ENCODE data around the gene SPG7.

The SPG7 gene

GRCh38 chr16:89589241-89589926, 81.2 kb downstream of the SPG7 start:
- no peak for DNase-seq (ENCODE audit: extremely low spot score, insufficient read length, low read depth)
- FAIRE-seq, result no peak

GRCh38 chr16:89593841-89594240, 85.6 kb downstream of the SPG7 start:
- no peak for DNase-seq (ENCODE audit: extremely low spot score, insufficient read length, low read depth)
- no peak for FAIRE-seq

GRCh38 chr16:89595330-89596060, 87.3 kb downstream of the SPG7 start:
- FAIRE-seq, result no peak
- DNase-seq (ENCODE audit: extremely low spot score, insufficient read length, low read depth), result no peak

- DNase-seq (ENCODE audit: extremely low spot score, insufficient read length, low read depth), result no peak
- no peak for FAIRE-seq
These were observed 88.0 kb downstream of the SPG7 start for GRCh38 chr16:89596061-89596689.

GRCh38 chr16:89596957-89597649, 88.9 kb downstream of the SPG7 start:
- DNase-seq (ENCODE audit: extremely low spot score, insufficient read length, low read depth) (no peak), FAIRE-seq (no peak)

GRCh38 chr16:89598199-89598598, 90.0 kb downstream of the SPG7 start:
- no peak for DNase-seq (ENCODE audit: extremely low spot score, insufficient read length, low read depth)

GRCh38 chr16:89599451-89599858, 91.3 kb downstream of the SPG7 start:
- FAIRE-seq (peak; percentile 35), DNase-seq (ENCODE audit: extremely low spot score, insufficient read length, low read depth) (no peak)

More at GRCh38 chr16:89598199-89598598, 90.0 kb downstream of the SPG7 start:
- FAIRE-seq, result no peak

- FAIRE-seq, result no peak
- no peak for DNase-seq (ENCODE audit: extremely low spot score, insufficient read length, low read depth)
These were observed 91.7 kb downstream of the SPG7 start for GRCh38 chr16:89599902-89600301.

- DNase-seq (ENCODE audit: extremely low spot score, insufficient read length, low read depth) (no peak), FAIRE-seq (no peak)
These were observed 92.2 kb downstream of the SPG7 start for GRCh38 chr16:89600427-89600826.

- FAIRE-seq, result no peak
- no peak for DNase-seq (ENCODE audit: extremely low spot score, insufficient read length, low read depth)
These were observed 92.8 kb downstream of the SPG7 start for GRCh38 chr16:89600956-89601355.

- FAIRE-seq, result no peak
- no peak for DNase-seq (ENCODE audit: extremely low spot score, insufficient read length, low read depth)
These were observed 93.7 kb downstream of the SPG7 start for GRCh38 chr16:89601906-89602272.

GRCh38 chr16:89602273-89602951, 94.2 kb downstream of the SPG7 start:
- FAIRE-seq (no peak), DNase-seq (ENCODE audit: extremely low spot score, insufficient read length, low read depth) (no peak)

- DNase-seq (ENCODE audit: extremely low spot score, insufficient read length, low read depth) (no peak), FAIRE-seq (no peak)
These were observed 94.9 kb downstream of the SPG7 start for GRCh38 chr16:89602952-89603590.

- DNase-seq (ENCODE audit: extremely low spot score, insufficient read length, low read depth), result no peak
These were observed 96.6 kb downstream of the SPG7 start for GRCh38 chr16:89604764-89605163.

GRCh38 chr16:89605186-89605970, 97.2 kb downstream of the SPG7 start:
- FAIRE-seq (no peak), DNase-seq (ENCODE audit: extremely low spot score, insufficient read length, low read depth) (no peak)

More at GRCh38 chr16:89604764-89605163, 96.6 kb downstream of the SPG7 start:
- no peak for FAIRE-seq

- DNase-seq (ENCODE audit: extremely low spot score, insufficient read length, low read depth) (no peak), FAIRE-seq (no peak)
These were observed 97.8 kb downstream of the SPG7 start for GRCh38 chr16:89606006-89606405.

All from GM18507 (cell line).